ENCODE results near the gene SETDB2.

SETDB2 gene

GRCh38 chr13:49536144-49536873 lies 92.2 kb downstream of the SETDB2 start:
- no peak for DNase-seq

DNA sequence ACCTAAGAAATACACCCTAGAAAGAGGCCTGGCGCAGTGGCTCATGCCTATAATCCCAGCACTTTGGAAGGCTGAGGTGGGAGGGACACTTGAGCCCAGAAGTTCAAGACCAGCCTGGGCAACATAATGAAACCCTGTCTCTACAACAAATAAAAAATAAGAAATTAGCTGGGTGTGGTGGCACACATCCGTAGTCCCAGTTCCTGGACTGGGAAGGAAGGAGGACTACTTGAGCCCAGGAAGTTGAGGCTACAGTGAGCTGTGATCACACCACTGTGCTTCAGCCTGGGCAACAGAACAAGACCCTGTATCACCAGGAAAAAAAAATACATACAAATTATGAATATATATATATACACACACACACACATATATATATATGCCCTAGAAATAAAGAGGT lies 94.3 kb downstream of the SETDB2 start:
- DNase-seq, result no peak

GRCh38 chr13:49539313-49539712 lies 95.2 kb downstream of the SETDB2 start:
- no peak for DNase-seq

DNA sequence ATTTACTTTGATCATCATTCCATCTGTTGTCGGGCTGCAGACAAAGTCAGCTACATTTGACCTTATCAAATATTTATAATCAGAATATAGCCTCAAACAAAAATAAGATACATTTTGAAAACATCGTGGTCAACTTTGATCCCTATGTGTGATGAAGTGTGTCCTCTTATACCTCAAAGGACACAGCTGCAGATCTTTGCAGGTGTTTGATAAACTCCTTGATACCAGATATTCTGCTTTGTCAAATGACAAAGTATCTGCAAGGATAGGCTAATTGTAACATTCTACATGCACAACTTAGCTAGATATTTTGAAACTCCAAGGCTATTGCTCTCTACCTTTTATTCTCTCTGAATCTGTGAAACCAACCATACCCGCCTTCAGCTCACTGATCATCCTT lies 95.7 kb downstream of the SETDB2 start:
- DNase-seq, result no peak

DNA sequence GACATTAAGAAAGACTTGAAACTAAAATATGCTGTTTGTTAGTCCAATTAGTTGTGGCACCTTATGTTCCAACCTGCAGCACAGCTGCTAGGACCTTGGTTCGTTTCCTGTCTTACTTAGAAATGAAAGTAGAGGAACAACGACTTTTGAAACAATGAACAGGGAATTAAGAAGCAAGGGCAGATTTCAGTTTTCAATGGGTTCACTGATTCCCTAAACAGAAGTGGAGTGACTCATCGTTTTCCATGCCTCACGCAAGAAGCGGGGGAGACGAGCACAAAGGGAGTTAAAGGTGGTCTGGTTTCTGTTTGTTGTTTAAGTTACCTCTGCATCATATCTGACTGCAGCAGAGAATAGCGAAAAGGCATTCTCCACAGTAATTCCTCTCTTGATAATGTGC lies 96.5 kb downstream of the SETDB2 start:
- no peak for DNase-seq

GRCh38 chr13:49543656-49544055 lies 99.6 kb downstream of the SETDB2 start:
- DNase-seq, result no peak
